ENCODE results near the gene ZRANB1.

Gene ZRANB1

DNA sequence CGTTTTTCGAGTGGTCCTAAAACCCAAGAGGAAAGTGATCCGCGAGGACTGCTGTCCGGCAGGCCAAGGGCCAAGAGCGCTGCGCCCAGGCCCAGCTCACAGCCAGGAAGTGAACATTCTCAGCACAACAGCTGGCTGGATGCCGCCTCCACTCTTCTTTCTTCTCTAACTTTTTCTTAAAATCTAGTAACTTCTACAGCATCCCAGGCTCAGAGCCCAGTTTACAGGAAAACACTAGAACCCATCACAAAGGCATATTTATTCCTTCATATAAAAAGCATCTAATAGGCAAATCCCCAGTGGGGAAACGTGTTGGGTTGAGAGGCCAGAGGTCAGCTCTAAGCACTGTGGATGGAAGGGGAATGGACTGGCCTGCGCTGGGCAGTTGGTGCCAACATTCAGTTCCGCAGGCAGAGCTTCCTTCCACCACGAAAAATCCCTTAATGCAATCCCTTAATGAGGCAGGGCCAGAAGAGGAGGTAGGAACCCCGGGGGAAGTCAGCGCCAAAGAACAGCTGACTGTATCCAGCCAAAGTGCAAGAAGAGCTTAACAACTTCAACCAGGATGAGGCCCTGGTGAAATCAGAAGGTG lies 74.8 kb downstream of the ZRANB1 start:
- Histone ChIP-seq H3K4me3 (ENCODE audit: insufficient read length, low read depth) (no peak overlapping the region), H3K9ac (ENCODE audit: insufficient read length, low read depth) (no peak overlapping the region), H3K9me3 (ENCODE audit: insufficient read depth, low read length) (peaks cover 23% of the 10 kb centered on the region; the same call in 1 of the 2 replicates), H3K36me3 (ENCODE audit: insufficient read depth, insufficient read length, low read length) (peaks cover 52% of the 10 kb centered on the region), H3K27me3 (ENCODE audit: insufficient read depth, insufficient read length) (no peaks in the 10 kb centered on the region), H3K4me1 (ENCODE audit: insufficient read depth, insufficient read length) (peaks cover 3% of the 10 kb centered on the region)
- no peak for TF ChIP-seq SUZ12 (IDR thresholded peaks at IDR 0.05; ENCODE audit: extremely low read depth, insufficient read depth, insufficient read length)
- no peak for TF ChIP-seq YY1 (IDR thresholded peaks at IDR 0.05; ENCODE audit: insufficient read depth, insufficient read length)
- TF ChIP-seq ZNF274 (IDR thresholded peaks at IDR 0.05; ENCODE audit: low read depth, low read length), result no peak
- DNase-seq (ENCODE audit: low read depth, low spot score), result no peak

DNA sequence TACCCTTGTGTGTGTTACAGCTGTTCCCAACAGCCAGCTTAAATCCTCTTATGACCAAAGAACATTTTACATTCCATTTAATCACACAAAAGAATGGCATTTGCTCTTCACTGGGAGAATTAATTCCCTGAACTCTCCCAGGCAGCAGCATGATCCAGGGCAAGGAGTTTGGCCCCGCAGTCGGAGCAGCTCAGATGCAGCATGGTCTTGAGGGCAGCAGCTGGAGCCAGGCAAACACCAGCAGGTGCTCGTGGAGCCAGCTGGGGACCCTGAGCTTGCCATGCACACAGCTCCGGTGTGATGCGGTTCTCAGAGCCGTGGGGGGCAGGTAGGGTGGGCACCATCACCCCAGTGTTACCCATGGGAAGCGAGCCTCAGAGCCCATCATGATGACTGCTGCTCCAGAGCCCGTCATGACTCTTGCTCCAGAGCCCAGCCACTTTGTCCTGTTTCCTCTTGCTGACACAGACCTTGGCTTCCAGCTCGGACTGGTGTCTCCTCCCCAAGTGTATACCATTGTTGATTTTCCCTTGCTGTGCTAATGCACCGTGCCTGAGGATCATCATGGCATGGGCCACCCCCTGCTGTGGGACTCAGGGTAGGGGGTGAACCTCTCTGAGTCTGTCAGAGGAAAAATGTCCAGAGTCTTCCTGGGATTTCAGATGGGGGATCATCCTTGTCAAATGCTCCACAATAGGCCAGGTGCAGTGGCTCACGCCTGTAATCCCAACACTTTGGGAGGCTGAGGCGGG lies 75.8 kb downstream of the ZRANB1 start:
- Histone ChIP-seq H3K9me3 (ENCODE audit: insufficient read depth, low read length) (peaks cover 23% of the 10 kb centered on the region; the same call in 1 of the 2 replicates), H3K4me3 (ENCODE audit: insufficient read length, low read depth) (no peak overlapping the region), H3K9ac (ENCODE audit: insufficient read length, low read depth) (no peak overlapping the region), H3K27me3 (ENCODE audit: insufficient read depth, insufficient read length) (no peaks in the 10 kb centered on the region), H3K36me3 (ENCODE audit: insufficient read depth, insufficient read length, low read length) (peaks cover 48% of the 10 kb centered on the region), H3K4me1 (ENCODE audit: insufficient read depth, insufficient read length) (peaks cover 2% of the 10 kb centered on the region)
- TF ChIP-seq SUZ12 (IDR thresholded peaks at IDR 0.05; ENCODE audit: extremely low read depth, insufficient read depth, insufficient read length), result no peak
- DNase-seq (ENCODE audit: low read depth, low spot score), result no peak

DNA sequence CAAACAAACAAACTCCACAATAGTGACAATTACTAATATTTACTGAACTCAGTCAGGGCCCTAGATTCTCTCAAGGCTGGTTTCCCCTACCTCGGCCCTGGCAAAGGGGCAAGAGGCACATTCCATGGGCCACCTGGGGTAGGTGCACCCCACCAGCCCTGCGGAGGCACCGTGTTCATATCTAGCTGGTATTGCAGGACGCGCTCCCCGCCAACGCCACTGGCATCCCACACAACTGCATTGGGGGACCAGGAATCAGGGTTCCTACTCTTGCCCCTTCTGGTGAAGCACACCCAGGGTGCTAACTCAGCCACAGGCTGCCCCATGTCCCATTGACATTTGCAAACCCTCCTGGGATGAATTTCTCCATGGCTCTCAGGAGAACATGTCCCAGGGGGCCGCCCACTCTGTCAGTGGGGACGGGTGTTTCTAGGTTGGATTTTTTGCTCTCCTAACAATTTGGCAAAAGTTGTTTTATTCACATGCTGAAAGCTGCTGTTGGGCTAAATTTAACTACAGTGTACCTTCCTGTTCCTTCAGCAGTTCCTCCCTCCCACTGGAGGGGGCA lies 76.7 kb downstream of the ZRANB1 start:
- Histone ChIP-seq H3K36me3 (ENCODE audit: insufficient read depth, insufficient read length, low read length) (peaks cover 54% of the 10 kb centered on the region), H3K9ac (ENCODE audit: insufficient read length, low read depth) (no peak overlapping the region), H3K9me3 (ENCODE audit: insufficient read depth, low read length) (peaks cover 23% of the 10 kb centered on the region; the same call in 1 of the 2 replicates), H3K4me1 (ENCODE audit: insufficient read depth, insufficient read length) (peaks cover 2% of the 10 kb centered on the region), H3K4me3 (ENCODE audit: insufficient read length, low read depth) (no peak overlapping the region), H3K27me3 (ENCODE audit: insufficient read depth, insufficient read length) (no peaks in the 10 kb centered on the region)
- no peak for TF ChIP-seq ZNF274 (IDR thresholded peaks at IDR 0.05; ENCODE audit: low read depth, low read length)
- TF ChIP-seq YY1 (IDR thresholded peaks at IDR 0.05; ENCODE audit: insufficient read depth, insufficient read length), result no peak
- TF ChIP-seq SUZ12 (IDR thresholded peaks at IDR 0.05; ENCODE audit: extremely low read depth, insufficient read depth, insufficient read length), result no peak
- no peak for DNase-seq (ENCODE audit: low read depth, low spot score)

DNA sequence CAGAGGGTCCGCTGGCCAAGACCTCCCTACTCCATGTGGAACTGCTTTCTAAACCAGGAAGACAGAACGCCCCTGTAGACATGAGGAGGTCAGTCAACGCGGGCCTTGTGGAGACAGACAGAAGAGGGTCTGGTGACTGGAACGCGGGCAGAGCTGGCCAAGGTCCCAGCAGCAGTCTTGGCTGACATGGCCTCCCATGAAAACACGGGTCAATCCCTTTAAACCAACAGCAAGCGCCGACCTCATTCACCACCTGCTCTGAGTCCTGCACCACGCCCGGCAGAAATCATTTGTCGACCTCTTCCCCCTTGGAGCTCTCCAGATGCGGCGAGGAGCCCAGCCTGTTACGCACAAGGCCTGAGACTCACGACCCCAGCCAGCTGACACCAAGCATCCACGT lies 78.5 kb downstream of the ZRANB1 start:
- H3K4me3 ChIP-seq (ENCODE audit: insufficient read length, low read depth), result no peak overlapping the region
- no peaks in the 10 kb centered on the region for H3K27me3 ChIP-seq (ENCODE audit: insufficient read depth, insufficient read length)
- DNase-seq (ENCODE audit: low read depth, low spot score), result no peak
- H3K4me1 ChIP-seq (ENCODE audit: insufficient read depth, insufficient read length), result peaks cover 2% of the 10 kb centered on the region
- TF ChIP-seq YY1 (IDR thresholded peaks at IDR 0.05; ENCODE audit: insufficient read depth, insufficient read length) (no peak), ZNF274 (IDR thresholded peaks at IDR 0.05; ENCODE audit: low read depth, low read length) (no peak), SUZ12 (IDR thresholded peaks at IDR 0.05; ENCODE audit: extremely low read depth, insufficient read depth, insufficient read length) (no peak)
- H3K36me3 ChIP-seq (ENCODE audit: insufficient read depth, insufficient read length, low read length), result peaks cover 47% of the 10 kb centered on the region
- no peak overlapping the region for H3K9ac ChIP-seq (ENCODE audit: insufficient read length, low read depth)
- H3K9me3 ChIP-seq (ENCODE audit: insufficient read depth, low read length), result peaks cover 23% of the 10 kb centered on the region; the same call in 1 of the 2 replicates

DNA sequence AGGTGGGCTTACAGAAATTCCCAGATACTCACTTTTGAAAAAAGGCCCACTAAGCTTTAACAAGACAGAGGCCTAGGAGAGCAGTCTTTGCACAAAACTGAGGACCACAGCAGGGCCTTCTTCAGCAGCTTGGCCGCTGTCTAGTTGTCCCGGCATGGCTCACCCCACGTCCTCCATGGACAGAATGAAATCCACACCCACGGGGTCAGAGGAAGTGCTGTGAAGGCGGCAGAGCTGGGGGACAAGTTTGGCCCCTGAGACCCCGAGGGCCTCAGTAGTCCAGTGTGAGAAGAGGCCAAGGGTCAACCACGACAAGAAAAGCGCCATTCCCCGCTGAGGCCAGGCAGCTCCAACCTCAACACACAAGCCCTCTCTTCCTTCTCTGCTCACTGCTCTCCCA lies 78.9 kb downstream of the ZRANB1 start:
- peaks cover 23% of the 10 kb centered on the region; the same call in 1 of the 2 replicates for H3K9me3 ChIP-seq (ENCODE audit: insufficient read depth, low read length)
- no peak overlapping the region for H3K9ac ChIP-seq (ENCODE audit: insufficient read length, low read depth)
- TF ChIP-seq YY1 (IDR thresholded peaks at IDR 0.05; ENCODE audit: insufficient read depth, insufficient read length) (no peak), SUZ12 (IDR thresholded peaks at IDR 0.05; ENCODE audit: extremely low read depth, insufficient read depth, insufficient read length) (no peak), ZNF274 (IDR thresholded peaks at IDR 0.05; ENCODE audit: low read depth, low read length) (no peak)
- peaks cover 49% of the 10 kb centered on the region for H3K36me3 ChIP-seq (ENCODE audit: insufficient read depth, insufficient read length, low read length)
- H3K4me1 ChIP-seq (ENCODE audit: insufficient read depth, insufficient read length), result peaks cover 2% of the 10 kb centered on the region
- DNase-seq (ENCODE audit: low read depth, low spot score), result no peak
- H3K27me3 ChIP-seq (ENCODE audit: insufficient read depth, insufficient read length), result no peaks in the 10 kb centered on the region
- H3K4me3 ChIP-seq (ENCODE audit: insufficient read length, low read depth), result no peak overlapping the region

DNA sequence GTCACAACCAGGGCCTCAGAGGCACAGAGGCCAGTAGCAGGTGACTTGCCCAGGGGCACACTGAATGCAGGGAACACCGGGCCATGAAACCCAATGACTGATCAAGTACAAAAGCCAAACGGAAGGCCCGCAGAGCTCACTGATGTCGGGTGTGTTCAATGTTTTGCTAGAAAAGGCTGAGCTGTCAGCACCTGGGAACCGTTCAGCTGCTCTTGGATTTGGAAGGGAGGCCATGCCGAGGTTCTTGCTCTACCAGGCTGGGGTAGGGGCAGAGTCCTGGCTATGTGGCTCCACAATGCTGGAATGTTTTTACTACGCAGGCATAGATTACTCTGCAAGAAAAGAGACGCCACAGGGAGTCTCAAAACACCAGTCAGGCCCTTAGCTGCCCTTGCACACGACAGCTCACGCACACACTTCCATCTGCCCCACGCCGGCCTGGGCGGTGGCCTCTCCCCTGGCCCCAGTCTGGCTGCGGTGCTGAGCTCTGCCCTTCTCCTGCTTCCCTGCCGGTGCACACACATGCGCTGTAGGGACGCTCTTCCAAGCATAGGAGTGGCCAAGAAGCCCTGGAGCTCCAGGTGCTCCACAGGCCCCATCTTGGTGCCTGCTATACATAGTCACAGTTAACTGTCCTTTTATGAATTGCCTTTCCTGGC lies 79.9 kb downstream of the ZRANB1 start:
- TF ChIP-seq SUZ12 (IDR thresholded peaks at IDR 0.05; ENCODE audit: extremely low read depth, insufficient read depth, insufficient read length) (no peak), YY1 (IDR thresholded peaks at IDR 0.05; ENCODE audit: insufficient read depth, insufficient read length) (no peak), ZNF274 (IDR thresholded peaks at IDR 0.05; ENCODE audit: low read depth, low read length) (no peak)
- Histone ChIP-seq H3K9ac (ENCODE audit: insufficient read length, low read depth) (no peak overlapping the region), H3K9me3 (ENCODE audit: insufficient read depth, low read length) (peaks cover 23% of the 10 kb centered on the region; the same call in 1 of the 2 replicates), H3K27me3 (ENCODE audit: insufficient read depth, insufficient read length) (no peaks in the 10 kb centered on the region), H3K4me1 (ENCODE audit: insufficient read depth, insufficient read length) (peaks cover 2% of the 10 kb centered on the region), H3K36me3 (ENCODE audit: insufficient read depth, insufficient read length, low read length) (peaks cover 57% of the 10 kb centered on the region), H3K4me3 (ENCODE audit: insufficient read length, low read depth) (no peak overlapping the region)
- no peak for DNase-seq (ENCODE audit: low read depth, low spot score)

DNA sequence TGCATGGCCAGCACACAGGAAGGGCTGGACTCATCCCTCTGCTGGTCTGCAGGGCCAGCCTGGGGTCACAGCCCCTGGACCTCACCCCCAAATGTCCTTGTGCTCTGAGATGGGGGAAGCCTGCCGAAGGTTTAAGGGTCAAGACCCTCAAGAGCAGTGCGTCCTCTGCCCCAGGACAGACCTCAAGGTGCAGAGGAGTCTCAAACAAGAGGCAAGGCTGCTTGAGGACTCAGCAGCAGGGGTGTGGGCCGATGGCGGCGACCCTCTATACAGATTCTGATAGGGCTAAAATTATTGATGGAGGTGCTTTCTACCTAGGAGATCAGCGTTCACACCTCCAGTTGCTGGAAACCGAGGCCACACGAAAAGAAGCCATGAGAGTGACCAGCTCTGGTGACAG lies 80.7 kb downstream of the ZRANB1 start:
- Histone ChIP-seq H3K4me3 (ENCODE audit: insufficient read length, low read depth) (no peak overlapping the region), H3K4me1 (ENCODE audit: insufficient read depth, insufficient read length) (peaks cover 3% of the 10 kb centered on the region), H3K27me3 (ENCODE audit: insufficient read depth, insufficient read length) (no peaks in the 10 kb centered on the region), H3K9me3 (ENCODE audit: insufficient read depth, low read length) (peaks cover 23% of the 10 kb centered on the region; the same call in 1 of the 2 replicates), H3K36me3 (ENCODE audit: insufficient read depth, insufficient read length, low read length) (peaks cover 58% of the 10 kb centered on the region), H3K9ac (ENCODE audit: insufficient read length, low read depth) (no peak overlapping the region)
- no peak for TF ChIP-seq SUZ12 (IDR thresholded peaks at IDR 0.05; ENCODE audit: extremely low read depth, insufficient read depth, insufficient read length)
- no peak for TF ChIP-seq ZNF274 (IDR thresholded peaks at IDR 0.05; ENCODE audit: low read depth, low read length)
- no peak for TF ChIP-seq YY1 (IDR thresholded peaks at IDR 0.05; ENCODE audit: insufficient read depth, insufficient read length)
- DNase-seq (ENCODE audit: low read depth, low spot score), result no peak

Measured in NT2/D1 (cell line).